DND-41 (cell line): ENCODE results near the gene FGF18.

ENCODE experiments used
- ATAC-seq: fragments of 200-7000 bp; cut with Tn5 transposase; 3 replicates; pipeline ENCODE4 v1.9.1; 2021; ENCODE audit warnings: low read depth; ENCODE audit not compliant: insufficient read depth
- DNase-seq: peaks from one replicate; pipeline ENCODE4 v3.0.0-alpha.2; 2020
- H2AFZ ChIP-seq: 2 replicates; pipeline ENCODE4 v1.6.0; 2012; ENCODE audit warnings: low read depth, low read length
- H3K27ac ChIP-seq: 2 replicates; pipeline ENCODE4 v1.5.1; 2012; ENCODE audit warnings: low read length, inconsistent platforms
- H3K27me3 ChIP-seq: fragments of 200-600 bp; sonication (generic); 2 replicates; pipeline ENCODE4 v1.6.0; 2012; ENCODE audit warnings: low read length, mild to moderate bottlenecking, inconsistent platforms; ENCODE audit not compliant: insufficient read depth, poor library complexity
- H3K36me3 ChIP-seq: 2 replicates; pipeline ENCODE4 v1.5.1; 2012; ENCODE audit warnings: low read length, inconsistent platforms; ENCODE audit not compliant: insufficient read depth
- H3K4me1 ChIP-seq: 2 replicates; pipeline ENCODE4 v1.5.1; 2012; ENCODE audit warnings: mild to moderate bottlenecking, low read length; ENCODE audit not compliant: insufficient read depth
- H3K4me2 ChIP-seq: 2 replicates; pipeline ENCODE4 v1.6.0; 2012; ENCODE audit warnings: mild to moderate bottlenecking, moderate library complexity, low read length, inconsistent platforms; ENCODE audit not compliant: insufficient read depth
- H3K4me3 ChIP-seq, 2 experiments: fragments of 200-600 bp in 1 of 2; shearing (Covaris generic) in 1 of 2; 2 replicates each; pipeline ENCODE4 v1.5.1; 2012 to 2016; ENCODE audit warnings: inconsistent platforms in 2 of 2, low read length in 2 of 2, mild to moderate bottlenecking in 2 of 2, low read depth in 1 of 2, moderate library complexity in 1 of 2
- H3K79me2 ChIP-seq: 2 replicates; pipeline ENCODE4 v1.6.0; 2012; ENCODE audit warnings: low read length, inconsistent platforms; ENCODE audit not compliant: insufficient read depth
- H3K9ac ChIP-seq: 2 replicates; pipeline ENCODE4 v1.6.0; 2012; ENCODE audit warnings: low read depth, mild to moderate bottlenecking, inconsistent platforms, low read length, moderate library complexity
- H3K9me3 ChIP-seq: 2 replicates; pipeline ENCODE4 v1.5.1; 2012; ENCODE audit warnings: low read length, moderate library complexity, mild to moderate bottlenecking, inconsistent platforms; ENCODE audit not compliant: insufficient read depth, severe bottlenecking
- H4K20me1 ChIP-seq: 2 replicates; pipeline ENCODE4 v1.6.0; 2012; ENCODE audit warnings: low read length; ENCODE audit not compliant: insufficient read depth
- CTCF ChIP-seq: IDR thresholded peaks from 2 replicates; pipeline ENCODE4 v1.5.1; 2012; ENCODE audit warnings: borderline replicate concordance, low read length, moderate library complexity, mild to moderate bottlenecking; ENCODE audit not compliant: poor library complexity, severe bottlenecking; ENCODE audit errors: extremely low read depth
- EZH2 ChIP-seq: IDR thresholded peaks from 3 replicates; pipeline ENCODE4 v1.6.1; 2012; ENCODE audit warnings: borderline replicate concordance, low read depth, mild to moderate bottlenecking, moderate library complexity, low read length, inconsistent platforms; ENCODE audit not compliant: severe bottlenecking

Gene FGF18

GRCh38 chr5:171421331-171422262 is 2.1 kb downstream of the FGF18 start:
- no peak for ATAC-seq
- no peak overlapping the region for H3K4me3 ChIP-seq
- H3K4me2 ChIP-seq = no peak overlapping the region
- DNase-seq = no peak
- H3K27ac ChIP-seq = no peak overlapping the region
- TF ChIP-seq EZH2 (no peak), CTCF (no peak)
- H4K20me1 ChIP-seq = peaks cover 19% of the 10 kb centered on the region
- H2AFZ ChIP-seq = no peak overlapping the region
- no peak overlapping the region for H3K9ac ChIP-seq
- no peaks in the 10 kb centered on the region for H3K36me3 ChIP-seq
- H3K4me1 ChIP-seq = peaks cover 13% of the 10 kb centered on the region
- H3K79me2 ChIP-seq = no peaks in the 10 kb centered on the region
- H3K9me3 ChIP-seq = no peaks in the 10 kb centered on the region
- no peaks in the 10 kb centered on the region for H3K27me3 ChIP-seq

DNA sequence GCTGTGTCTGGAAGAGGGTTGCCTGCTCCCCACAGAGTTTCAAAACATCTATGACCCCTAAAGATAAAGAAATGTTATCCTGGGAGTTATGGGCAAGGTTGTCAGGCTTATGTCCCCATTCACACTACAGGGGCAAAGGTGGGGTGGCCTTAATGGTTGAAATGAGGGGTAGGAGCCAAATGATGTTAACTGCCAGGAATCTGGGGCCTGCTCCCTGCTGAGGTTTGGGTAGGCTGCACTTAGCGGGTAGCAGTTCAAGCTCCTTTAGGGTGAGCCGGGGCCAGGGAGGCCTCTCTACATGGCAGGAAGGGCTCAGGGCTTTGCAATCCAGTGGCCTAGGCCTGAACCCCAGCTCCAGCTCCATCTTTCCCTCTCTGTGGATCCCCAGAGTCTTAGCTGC is 3.0 kb downstream of the FGF18 start:
- Histone ChIP-seq H4K20me1 (peaks cover 15% of the 10 kb centered on the region), H3K9me3 (no peaks in the 10 kb centered on the region), H3K4me2 (no peak overlapping the region), H3K27me3 (no peaks in the 10 kb centered on the region), H3K79me2 (no peaks in the 10 kb centered on the region), H3K4me1 (peaks cover 13% of the 10 kb centered on the region), H3K9ac (no peak overlapping the region), H3K27ac (no peak overlapping the region), H3K4me3 (no peak overlapping the region), H3K36me3 (no peaks in the 10 kb centered on the region), H2AFZ (no peak overlapping the region)
- ATAC-seq (no peak), DNase-seq (no peak)
- TF ChIP-seq CTCF (no peak), EZH2 (no peak)

DNA sequence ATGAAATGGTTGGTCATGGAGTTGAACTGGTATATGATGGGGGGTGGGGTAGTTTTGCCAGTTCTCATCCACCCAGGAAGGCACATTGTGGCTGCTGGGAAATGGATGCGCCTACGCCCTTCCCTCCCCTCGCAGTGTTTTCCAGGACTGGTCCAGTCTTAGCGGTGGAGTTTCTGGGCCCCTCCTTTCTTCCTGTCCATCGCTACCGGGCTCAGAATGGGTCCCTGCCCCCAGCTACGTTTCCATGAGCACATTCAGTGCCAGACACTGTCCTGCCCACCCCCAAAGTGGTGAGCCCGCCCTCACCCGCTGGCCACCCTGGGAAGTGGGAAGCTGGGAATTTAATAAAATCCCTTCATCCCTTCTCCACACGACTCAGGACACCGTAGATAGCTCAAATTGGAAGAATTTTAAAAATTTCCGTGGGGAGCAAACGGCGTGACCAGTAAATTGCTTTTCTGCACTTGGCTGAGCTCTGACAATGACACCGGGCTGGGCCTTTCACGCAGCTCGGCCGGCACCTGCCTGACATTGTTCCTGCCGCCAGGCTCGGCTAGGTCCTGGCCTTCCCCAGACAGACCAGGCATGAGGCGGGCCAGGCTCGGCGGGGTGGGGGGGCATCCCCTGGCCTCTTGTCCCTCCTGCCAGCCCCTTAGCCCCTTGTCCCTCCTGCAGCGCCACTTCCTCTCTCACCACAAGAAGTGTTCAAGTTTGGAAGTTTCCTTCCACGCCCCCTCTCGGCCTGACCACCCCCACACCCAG is 3.6 kb downstream of the FGF18 start:
- DNase-seq (no peak), ATAC-seq (no peak)
- H3K79me2 ChIP-seq = no peaks in the 10 kb centered on the region
- peaks cover 14% of the 10 kb centered on the region for H4K20me1 ChIP-seq
- no peaks in the 10 kb centered on the region for H3K36me3 ChIP-seq
- H2AFZ ChIP-seq = no peak overlapping the region
- H3K4me1 ChIP-seq = peaks cover 13% of the 10 kb centered on the region
- TF ChIP-seq CTCF = no peak
- no peak for TF ChIP-seq EZH2
- H3K4me3 ChIP-seq = no peak overlapping the region
- no peaks in the 10 kb centered on the region for H3K27me3 ChIP-seq
- H3K27ac ChIP-seq = no peak overlapping the region
- no peaks in the 10 kb centered on the region for H3K9me3 ChIP-seq
- no peak overlapping the region for H3K4me2 ChIP-seq
- H3K9ac ChIP-seq = no peak overlapping the region
